NCI-H1436 (cell line): ENCODE data around the gene FOXE1.

Experiments used
- DNase-seq: peaks from one replicate; lab custom pipeline; 2025; lab: John Stamatoyannopoulos, UW

The FOXE1 gene

DNA sequence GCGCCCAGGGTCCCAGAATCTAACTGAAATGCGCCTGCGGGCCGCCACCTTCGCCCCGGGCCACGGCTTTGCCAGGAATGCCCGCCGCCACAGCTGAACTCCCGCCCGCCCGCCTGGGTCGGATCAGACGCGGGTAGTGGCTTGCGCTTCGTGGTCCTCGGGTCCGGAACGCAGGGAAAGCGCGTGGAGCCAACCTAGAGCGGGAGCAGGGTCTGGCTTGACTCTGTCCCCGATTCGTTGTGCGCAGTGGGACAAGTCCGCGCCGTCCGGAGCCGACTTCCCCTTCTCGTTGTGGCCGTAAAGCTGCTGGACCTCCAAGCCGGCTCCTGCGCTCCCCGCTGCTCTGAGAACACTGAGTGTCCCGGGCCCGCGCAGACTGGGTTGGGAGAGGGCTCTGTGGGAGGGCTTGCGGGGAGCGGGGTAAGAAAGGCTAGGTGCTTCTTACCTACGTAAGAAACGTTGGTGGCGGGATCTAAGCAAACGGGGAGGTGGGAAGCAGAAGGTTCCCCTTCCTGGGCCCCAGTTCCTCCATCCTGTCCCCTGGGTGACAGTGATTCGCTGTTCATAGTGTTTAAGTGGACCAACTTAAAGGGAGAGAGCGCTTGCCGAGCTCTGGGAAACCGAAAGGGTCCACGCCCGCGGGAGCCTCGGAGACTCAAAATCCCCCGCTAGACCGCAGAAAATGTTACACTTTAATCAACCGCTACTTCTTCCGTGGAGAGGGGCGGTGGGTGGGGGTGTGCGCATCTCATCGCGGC is 4.4 kb upstream of the FOXE1 start:
- DNase-seq: no peak

DNA sequence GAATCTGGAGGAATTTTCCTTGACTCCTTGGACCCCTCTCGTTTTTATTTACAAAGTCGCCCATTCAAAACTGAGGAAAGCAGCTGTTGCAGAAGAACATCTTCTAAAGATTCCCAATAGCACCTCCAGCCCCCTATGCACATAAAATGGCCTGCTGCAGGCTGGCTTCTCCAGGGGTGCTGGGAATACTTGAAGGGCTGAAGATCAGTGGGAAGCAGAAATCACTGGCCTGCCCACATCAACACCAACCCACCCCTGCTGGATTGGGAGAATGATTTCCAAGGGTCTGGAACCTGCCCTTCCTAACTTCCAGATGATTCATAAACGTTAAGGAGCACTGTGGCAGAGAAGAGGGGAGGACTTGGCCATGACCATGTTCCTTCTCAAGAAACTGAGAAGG is 3.0 kb upstream of the FOXE1 start:
- DNase-seq: no peak

DNA sequence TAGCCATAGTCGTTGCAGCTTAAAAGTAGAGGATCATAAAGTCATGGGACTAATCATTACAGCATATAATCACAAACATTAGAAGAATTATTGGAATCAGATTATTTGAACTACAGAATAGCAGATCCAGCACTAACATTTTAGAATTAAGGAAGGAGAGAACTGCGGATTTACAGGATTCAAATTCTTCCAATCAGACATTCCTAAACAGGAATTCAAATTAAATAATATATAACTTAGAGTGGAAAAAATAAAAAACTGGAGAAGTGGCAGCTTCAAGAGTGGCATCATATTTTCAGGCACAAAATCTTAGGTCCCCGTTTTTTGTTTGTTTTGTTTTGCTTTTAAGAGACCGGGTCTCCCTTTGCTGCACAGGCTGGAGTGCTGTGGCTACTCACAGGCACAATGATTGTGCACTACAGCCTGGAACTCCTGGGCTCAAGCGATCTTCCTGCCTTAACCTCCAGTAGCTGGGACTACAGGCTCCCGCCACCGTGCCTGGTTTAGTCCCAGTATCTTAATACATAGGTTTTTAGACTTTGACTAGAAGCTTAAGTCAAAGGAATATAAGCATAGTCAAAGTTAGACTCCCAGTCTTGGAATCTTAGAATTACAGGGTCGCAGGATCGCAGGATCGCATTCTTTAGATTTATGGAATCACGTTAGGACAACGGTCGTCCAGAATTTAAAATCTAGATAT is 2.1 kb upstream of the FOXE1 start:
- DNase-seq: no peak

DNA sequence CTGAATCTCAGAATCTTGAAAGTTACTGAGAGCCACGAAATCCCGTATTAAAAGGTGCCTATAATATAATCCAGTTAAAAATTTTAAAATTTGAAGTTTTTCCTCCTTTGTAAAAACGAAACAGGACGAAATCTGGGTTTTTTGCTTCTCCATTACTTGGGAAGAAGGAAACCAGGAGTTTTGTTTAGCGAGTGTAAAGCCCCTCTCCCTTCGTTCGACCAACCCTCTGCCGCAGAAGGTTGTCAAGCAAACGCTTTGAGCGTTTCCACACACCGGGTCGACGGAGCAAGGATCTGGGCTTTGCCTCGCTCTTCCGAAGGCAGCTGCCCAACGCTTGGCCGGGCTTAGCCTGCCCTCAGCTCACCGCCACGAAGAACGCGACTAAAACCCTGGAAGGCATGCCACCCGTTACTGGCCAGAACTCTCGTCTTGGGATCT is 1.6 kb upstream of the FOXE1 start:
- no peak for DNase-seq

GRCh38 chr9:97852001-97852398 is 1.0 kb upstream of the FOXE1 start:
- no peak for DNase-seq

DNA sequence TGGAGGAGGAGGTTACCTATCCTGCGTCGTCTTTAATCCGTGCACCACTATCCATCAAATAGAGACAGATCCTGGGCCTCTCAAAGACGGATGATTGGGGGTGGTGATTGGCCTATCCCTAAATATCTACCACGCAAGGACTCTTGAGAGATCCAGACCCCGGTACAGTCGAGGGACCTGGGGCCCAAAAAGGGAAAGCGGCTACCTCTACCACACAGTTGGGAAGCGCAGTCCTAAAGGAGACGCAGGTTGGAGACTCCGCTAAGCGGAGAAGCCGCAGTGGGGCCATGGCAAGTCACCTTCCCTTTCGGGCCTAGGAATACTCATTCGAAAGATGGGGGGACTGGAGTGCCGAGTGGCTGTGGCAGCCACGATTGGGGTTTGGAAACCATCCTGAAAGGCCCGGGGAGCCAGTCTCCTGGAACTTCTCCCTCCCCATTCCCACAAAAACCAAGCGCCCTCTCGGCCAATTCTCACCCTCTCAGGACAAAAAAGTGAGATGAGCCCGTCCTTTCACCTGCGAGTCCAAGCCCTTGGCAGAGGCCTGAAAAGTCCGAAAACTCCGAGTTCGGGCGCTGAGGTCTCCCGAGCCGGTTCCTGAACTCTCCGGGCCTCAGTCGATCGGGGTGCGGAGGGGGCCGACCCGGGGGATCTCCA is 499 bp upstream of the FOXE1 start:
- no peak for DNase-seq

- DNase-seq: peak; percentile 81
Observed at GRCh38 chr9:97853844-97854695, 1.0 kb downstream of the FOXE1 start.

DNA sequence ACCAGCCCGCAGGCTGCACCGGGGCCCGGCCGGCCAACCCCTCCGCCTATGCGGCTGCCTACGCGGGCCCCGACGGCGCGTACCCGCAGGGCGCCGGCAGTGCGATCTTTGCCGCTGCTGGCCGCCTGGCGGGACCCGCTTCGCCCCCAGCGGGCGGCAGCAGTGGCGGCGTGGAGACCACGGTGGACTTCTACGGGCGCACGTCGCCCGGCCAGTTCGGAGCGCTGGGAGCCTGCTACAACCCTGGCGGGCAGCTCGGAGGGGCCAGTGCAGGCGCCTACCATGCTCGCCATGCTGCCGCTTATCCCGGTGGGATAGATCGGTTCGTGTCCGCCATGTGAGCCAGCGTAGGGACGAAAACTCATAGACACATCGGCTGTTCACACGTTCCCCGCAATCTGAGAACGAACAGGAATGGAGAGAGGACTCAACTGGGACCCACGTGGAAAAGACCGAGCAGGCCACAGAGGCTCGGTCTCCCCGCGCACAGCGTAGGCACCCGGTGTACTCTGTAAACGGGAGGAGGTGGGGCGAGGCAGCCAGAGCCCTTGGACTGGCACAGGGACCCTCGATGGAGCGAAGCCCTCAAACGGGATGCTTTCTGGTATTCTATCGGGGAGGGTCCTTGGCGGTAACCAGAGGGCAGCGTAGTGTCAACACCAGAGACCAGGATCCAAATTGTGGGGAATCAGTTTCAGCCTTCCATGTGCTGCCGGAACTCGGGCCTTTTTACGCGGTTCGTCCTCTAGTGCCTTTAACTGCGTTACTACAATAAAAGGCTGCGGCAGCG is 1.9 kb downstream of the FOXE1 start:
- DNase-seq: no peak

- no peak for DNase-seq
Observed at GRCh38 chr9:97855486-97855875, 2.5 kb downstream of the FOXE1 start.

- no peak for DNase-seq
Observed at GRCh38 chr9:97855899-97856298, 2.9 kb downstream of the FOXE1 start.

DNA sequence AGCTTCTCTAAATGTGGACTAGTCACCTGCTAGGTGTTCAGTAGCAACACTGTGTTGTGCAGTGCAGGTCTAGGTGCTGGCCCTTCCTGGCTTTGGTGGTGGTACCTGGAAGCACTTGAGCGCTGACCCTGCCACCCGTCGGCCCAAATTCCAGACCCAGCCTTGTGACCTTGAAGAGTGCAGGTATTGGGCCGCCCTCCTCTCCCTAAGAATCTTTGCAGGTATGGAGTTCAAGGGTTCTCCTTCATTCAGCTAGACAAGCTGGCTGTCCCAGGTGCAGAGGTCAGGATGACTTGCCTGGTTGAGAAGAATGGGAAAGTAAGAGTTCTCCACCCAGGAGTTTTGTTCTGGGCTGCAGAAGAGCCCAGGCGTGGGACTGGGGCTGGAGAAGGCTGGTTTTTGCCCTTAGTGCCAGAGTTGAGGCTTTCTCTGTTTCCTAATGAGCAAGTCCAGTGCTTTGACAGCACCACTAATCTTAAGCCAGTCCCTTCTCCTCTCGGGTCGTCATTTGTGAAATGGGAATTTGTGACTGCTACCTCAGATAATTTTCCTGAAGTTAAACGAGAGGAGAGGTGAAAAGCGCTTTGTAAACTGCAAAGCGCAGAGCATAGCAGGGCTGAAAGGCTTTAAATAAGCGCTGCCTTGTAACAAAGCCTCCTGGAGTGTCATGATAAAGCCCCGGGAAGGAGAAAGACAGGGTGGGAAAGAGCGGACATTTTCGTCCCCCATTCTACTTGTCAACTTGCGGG is 4.0 kb downstream of the FOXE1 start:
- DNase-seq: no peak

GRCh38 chr9:97857606-97858392 is 4.8 kb downstream of the FOXE1 start:
- no peak for DNase-seq

- DNase-seq: no peak
Observed at GRCh38 chr9:97858393-97858713, 5.3 kb downstream of the FOXE1 start.

- no peak for DNase-seq
Observed at GRCh38 chr9:97858826-97859225, 5.8 kb downstream of the FOXE1 start.

GRCh38 chr9:97859346-97859745 is 6.3 kb downstream of the FOXE1 start:
- no peak for DNase-seq

GRCh38 chr9:97860451-97861147 is 7.6 kb downstream of the FOXE1 start:
- no peak for DNase-seq

GRCh38 chr9:97861148-97861475 is 8.1 kb downstream of the FOXE1 start:
- DNase-seq: no peak

DNA sequence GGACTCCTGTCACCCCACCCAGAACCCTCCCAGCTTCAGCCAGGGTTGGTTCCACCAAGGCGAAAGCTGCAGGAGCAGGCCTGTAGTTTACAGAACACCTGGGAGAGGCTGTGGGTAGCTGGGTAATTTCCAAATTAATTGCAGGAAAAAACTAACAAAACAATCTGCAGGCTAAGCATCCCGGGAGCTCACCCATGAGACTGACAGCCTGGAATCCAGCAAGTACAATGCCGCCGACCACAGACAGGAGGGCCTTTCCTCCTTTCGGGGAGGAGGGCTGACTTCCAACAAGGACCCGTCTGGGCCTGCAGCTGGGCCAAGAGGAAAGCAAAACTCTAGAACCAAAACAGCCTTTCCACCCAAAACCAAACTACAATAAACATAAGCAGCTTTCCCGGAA is 10.3 kb downstream of the FOXE1 start:
- no peak for DNase-seq

DNA sequence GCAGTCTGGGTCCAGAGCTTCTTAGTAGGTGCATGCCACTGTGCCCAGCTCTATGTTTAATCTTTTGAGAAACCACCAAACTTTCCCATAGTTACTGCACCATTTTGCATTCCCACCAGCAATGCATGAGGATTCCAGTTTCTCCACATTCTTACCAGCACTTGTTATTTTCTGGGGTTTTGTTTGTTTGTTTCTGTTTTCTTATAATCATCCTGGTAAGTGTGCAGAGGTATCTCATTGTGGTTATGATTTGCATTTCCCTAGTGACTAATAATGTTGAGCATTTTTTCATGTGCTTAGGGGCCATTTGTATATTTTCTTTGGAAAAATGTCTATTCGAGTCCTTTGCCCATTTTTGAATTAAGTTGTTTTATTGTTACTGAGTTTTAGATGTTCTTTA is 11.4 kb downstream of the FOXE1 start:
- DNase-seq: no peak

DNA sequence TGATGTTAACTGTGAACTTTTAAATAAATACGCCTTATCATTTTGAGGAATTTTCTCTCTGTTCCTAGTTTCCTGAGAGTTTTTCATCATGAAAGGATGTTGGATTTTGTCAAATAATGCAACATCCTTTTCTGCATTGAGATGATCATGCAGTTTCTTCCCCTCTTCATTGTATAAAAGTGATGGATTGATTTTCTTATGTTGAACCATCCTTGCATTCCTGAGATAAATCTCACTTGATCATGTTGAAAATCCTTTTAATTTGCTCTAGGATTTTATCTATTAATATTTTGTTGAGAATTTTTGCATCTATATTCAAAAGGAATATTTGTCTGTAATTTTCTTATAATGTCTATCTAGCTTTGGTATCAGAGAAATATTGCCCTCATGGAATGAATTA is 13.3 kb downstream of the FOXE1 start:
- no peak for DNase-seq
